ENCODE measurements around the gene SLC37A1. TPM values are rescaled to one million over a fixed set of nuclear protein-coding genes. Genes with fewer than 3 reads are reported as not detected.

The SLC37A1 gene
- total and polyA plus RNA-seq, 12 donors = 1.8 to 13.2 (median 5.5) TPM

GRCh38 chr21:42496120-42496838 lies 17.4 kb upstream of the SLC37A1 start, which contains the start of gene RSPH1:
TSS of gene RSPH1 (minus strand) at chr21:42496224. CDS start at chr21:42496186, 38 bp downstream.
- Histone ChIP-seq H3K4me1 (peaks cover 0 to 14% (median 8%) of the 10 kb centered on the region in 9 donors), H3K27ac (peak within 1 kb of the TSS in 9 of 10 donors; percentile 52 to 85 (median 79)), H3K4me3 (peak within 1 kb of the TSS; percentile 51 to 90 (median 70)), H3K36me3 (no peaks in the 10 kb centered on the region), H3K27me3 (no peaks in the 10 kb centered on the region), H3K9me3 (no peaks in the 10 kb centered on the region)
- peak; percentile 99 for DNase-seq
- WGBS, 2 donors = 0% methylated on average over 57 to 58 of the region's 58 CpGs
- intact Hi-C loops (cut with DNase I) = loop anchor here in 1 of 10 donors (1.0 kb wide), 1 partner anchor 32 kb away; no protein-coding TSS in a partner anchor
- TF ChIP-seq CTCF (IDR thresholded peaks at IDR 0.05) = no peak
- ATAC-seq = peak; percentile 99 to 100 (median 100)

DNA sequence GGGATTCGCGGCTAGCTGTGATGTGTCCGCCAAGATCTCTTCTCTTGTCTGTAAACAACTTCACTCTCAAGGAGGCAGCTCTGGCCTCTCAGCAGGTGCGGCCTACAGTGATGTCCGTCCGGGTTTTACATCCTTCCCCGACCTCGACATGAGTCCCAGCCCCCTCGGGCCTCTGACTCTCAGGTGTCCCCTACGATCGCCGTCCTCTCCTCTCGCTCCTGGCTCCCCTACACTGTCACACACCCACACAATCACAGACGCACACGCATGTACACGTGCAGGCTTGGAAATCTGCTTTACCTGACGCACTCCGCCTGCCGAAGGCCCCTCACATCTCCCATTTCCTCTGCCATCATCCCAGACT lies 16.8 kb upstream of the SLC37A1 start:
- TF ChIP-seq CTCF (IDR thresholded peaks at IDR 0.05) = no peak
- DNase-seq (peak in 1 of 2 donors; percentile 29), ATAC-seq (peak in 6 of 8 donors; percentile 2 to 35 (median 15))
- WGBS, 2 donors = 24 to 26% methylated on average over 19 of the region's 19 CpGs
- intact Hi-C loops (cut with DNase I) = loop anchor here in 1 of 10 donors (1.0 kb wide), 1 partner anchor 31 kb away; no protein-coding TSS in a partner anchor
- H3K4me3 ChIP-seq = peak overlapping the region; percentile 51 to 90 (median 70)
- no peaks in the 10 kb centered on the region for H3K36me3 ChIP-seq
- no peaks in the 10 kb centered on the region for H3K27me3 ChIP-seq
- H3K9me3 ChIP-seq = no peaks in the 10 kb centered on the region
- peak overlapping the region in 9 of 10 donors; percentile 52 to 85 (median 79) for H3K27ac ChIP-seq
- peaks cover 0 to 14% (median 8%) of the 10 kb centered on the region in 9 donors for H3K4me1 ChIP-seq

- Histone ChIP-seq H3K4me1 (peaks cover 0 to 14% (median 8%) of the 10 kb centered on the region in 9 donors), H3K4me3 (no peak overlapping the region), H3K9me3 (no peaks in the 10 kb centered on the region), H3K27me3 (no peaks in the 10 kb centered on the region), H3K27ac (no peak overlapping the region), H3K36me3 (no peaks in the 10 kb centered on the region)
- DNase-seq (no peak), ATAC-seq (no peak)
- intact Hi-C loops (cut with DNase I) = no loop called here
- 86 to 87% methylated on average over 5 of the region's 5 CpGs for WGBS, 2 donors
- TF ChIP-seq CTCF (IDR thresholded peaks at IDR 0.05) = no peak
Measured at GRCh38 chr21:42498012-42498411, 15.6 kb upstream of the SLC37A1 start.

GRCh38 chr21:42499444-42500112 lies 14.1 kb upstream of the SLC37A1 start:
- ATAC-seq = no peak
- no peak for TF ChIP-seq CTCF (IDR thresholded peaks at IDR 0.05)
- Histone ChIP-seq H3K27me3 (no peaks in the 10 kb centered on the region), H3K4me3 (no peak overlapping the region), H3K36me3 (no peaks in the 10 kb centered on the region), H3K27ac (no peak overlapping the region), H3K4me1 (peaks cover 0 to 14% (median 8%) of the 10 kb centered on the region in 9 donors), H3K9me3 (no peaks in the 10 kb centered on the region)
- DNase-seq = no peak
- intact Hi-C loops (cut with DNase I) = no loop called here
- 72% methylated on average over 15 of the region's 15 CpGs for WGBS, 2 donors
